Upper lobe of right lung (tissue), 1 donor: ENCODE measurements around the gene KCNK5. TPM values are rescaled to one million over a fixed set of nuclear protein-coding genes. Genes with fewer than 3 reads are reported as not detected.

Experiments
- ATAC-seq: fragments of 200-7000 bp; cut with Tn5 transposase; one replicate; pipeline ENCODE4 v1.9.1; 2020; ENCODE audit warnings: mild to moderate bottlenecking, moderate library complexity
- DNase-seq: peaks from one replicate; pipeline ENCODE4 v3.0.0-alpha.2; 2020
- H3K27ac ChIP-seq: fragments of 200-600 bp; one replicate; pipeline ENCODE4 v1.8.0; 2022
- H3K27me3 ChIP-seq: fragments of 200-600 bp; one replicate; pipeline ENCODE4 v1.8.0; 2022; ENCODE audit warnings: mild to moderate bottlenecking
- H3K36me3 ChIP-seq: fragments of 200-600 bp; one replicate; pipeline ENCODE4 v1.8.0; 2022
- H3K4me1 ChIP-seq: fragments of 200-600 bp; one replicate; pipeline ENCODE4 v1.8.0; 2022
- H3K4me3 ChIP-seq: fragments of 200-600 bp; one replicate; pipeline ENCODE4 v1.8.0; 2022; ENCODE audit warnings: mild to moderate bottlenecking
- H3K9me3 ChIP-seq: fragments of 200-600 bp; one replicate; pipeline ENCODE4 v1.8.0; 2022
- intact Hi-C: fragments of 100-400 bp; cut with DNase I; formaldehyde crosslinking; loops from one replicate; pipeline ENCODE4 v1.11.0; 2022
- total RNA-seq: library from RNA; stranded (reverse); fragmentation: NEBNext Ultra II Directional; extraction: Animal tissue kit (Norgen Biotek cat#: 25700); gene quantifications from one replicate; pipeline ENCODE4 v1.2.1, GENCODE V29; 2021
- TF ChIP-seq, protein P1 (sequence below): fragments of 200-600 bp; IDR thresholded peaks from one replicate; pipeline ENCODE4 v1.8.0; 2022; ENCODE audit warnings: antibody characterized with exemption
- donor health status: DM: no; HTN: yes; CAD: no; lungs with severe emphysema.

KCNK5 gene
- total RNA-seq, 1 donor from 2014 or later = 10.0 TPM

DNA sequence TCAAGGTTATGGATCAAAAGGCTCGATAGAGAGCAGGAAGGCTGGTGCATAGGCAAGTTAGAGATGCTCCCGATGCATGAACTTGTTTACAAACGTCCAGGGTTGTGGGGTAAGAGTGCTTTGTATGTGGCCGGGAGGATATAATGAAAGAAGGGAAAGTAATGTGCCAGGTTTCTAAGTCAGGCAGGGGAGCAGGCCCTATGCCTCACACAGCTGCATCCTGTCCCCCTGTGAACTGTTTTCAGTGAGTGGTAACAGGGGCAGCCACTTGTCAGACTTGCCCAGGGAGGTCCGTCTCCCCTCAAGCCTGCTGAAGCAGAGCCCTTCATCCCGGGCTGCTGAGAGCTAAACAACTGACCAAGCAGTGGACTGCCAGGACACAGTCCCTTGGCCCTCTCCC is 19.4 kb downstream of the KCNK5 start:
- Histone ChIP-seq H3K9me3 (no peaks in the 10 kb centered on the region), H3K36me3 (no peaks in the 10 kb centered on the region), H3K4me3 (no peak overlapping the region), H3K4me1 (peaks cover 61% of the 10 kb centered on the region), H3K27ac (no peak overlapping the region), H3K27me3 (no peaks in the 10 kb centered on the region)
- no peak for DNase-seq
- intact Hi-C loops = no loop called here
- no peak for ATAC-seq
- TF ChIP-seq, protein P1, sequence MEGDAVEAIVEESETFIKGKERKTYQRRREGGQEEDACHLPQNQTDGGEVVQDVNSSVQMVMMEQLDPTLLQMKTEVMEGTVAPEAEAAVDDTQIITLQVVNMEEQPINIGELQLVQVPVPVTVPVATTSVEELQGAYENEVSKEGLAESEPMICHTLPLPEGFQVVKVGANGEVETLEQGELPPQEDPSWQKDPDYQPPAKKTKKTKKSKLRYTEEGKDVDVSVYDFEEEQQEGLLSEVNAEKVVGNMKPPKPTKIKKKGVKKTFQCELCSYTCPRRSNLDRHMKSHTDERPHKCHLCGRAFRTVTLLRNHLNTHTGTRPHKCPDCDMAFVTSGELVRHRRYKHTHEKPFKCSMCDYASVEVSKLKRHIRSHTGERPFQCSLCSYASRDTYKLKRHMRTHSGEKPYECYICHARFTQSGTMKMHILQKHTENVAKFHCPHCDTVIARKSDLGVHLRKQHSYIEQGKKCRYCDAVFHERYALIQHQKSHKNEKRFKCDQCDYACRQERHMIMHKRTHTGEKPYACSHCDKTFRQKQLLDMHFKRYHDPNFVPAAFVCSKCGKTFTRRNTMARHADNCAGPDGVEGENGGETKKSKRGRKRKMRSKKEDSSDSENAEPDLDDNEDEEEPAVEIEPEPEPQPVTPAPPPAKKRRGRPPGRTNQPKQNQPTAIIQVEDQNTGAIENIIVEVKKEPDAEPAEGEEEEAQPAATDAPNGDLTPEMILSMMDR = no peak

DNA sequence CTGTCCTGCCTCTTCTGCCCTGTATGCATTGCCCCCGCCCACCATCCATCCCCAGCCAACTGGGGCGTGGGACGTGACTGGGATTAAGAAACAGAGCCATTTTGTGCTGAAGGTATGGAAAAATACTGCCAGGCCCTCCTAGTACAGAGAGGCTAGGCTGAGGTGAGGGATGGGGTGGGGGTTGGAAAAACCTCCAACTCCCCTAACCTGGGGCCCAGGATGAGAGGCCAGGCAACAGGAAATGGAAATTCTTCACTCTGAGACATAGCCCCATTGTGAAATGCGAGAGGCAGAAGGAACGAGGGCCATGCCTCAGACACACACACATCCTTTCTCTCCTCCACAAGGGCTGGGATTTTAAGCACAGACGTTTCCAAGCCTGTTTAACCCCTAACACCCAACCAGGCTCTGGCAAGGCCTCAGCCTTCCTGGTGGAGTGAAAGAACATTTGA is 19.9 kb downstream of the KCNK5 start:
- peaks cover 66% of the 10 kb centered on the region for H3K4me1 ChIP-seq
- H3K27ac ChIP-seq = no peak overlapping the region
- no peaks in the 10 kb centered on the region for H3K27me3 ChIP-seq
- H3K36me3 ChIP-seq = no peaks in the 10 kb centered on the region
- H3K9me3 ChIP-seq = no peaks in the 10 kb centered on the region
- ATAC-seq (no peak), DNase-seq (no peak)
- no peak overlapping the region for H3K4me3 ChIP-seq
- intact Hi-C loops = no loop called here
- TF ChIP-seq, protein P1 = no peak

DNA sequence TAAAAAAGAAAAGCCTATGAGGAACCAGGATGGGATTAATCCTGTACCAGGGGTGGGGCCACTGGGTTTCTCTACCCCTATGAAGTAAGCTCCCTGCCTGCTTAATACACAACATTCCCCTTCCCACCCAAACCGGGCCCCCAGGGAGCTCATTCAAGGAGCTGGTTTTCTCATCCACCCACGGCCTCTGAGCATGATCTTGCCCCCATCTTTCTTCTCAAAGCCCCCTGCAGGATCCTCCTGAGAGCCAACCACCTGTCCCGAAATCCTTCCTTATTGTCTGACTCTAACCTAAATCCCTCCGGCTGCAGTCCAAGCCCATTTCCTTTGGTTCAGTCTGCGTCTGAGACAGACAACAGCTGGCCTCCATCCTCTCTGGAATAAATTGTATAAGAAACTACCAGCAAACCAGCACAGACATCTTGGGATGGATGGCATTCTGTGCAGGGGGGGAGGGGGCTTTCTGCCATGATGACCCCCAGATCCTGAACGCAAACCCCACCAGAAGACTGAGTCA is 21.0 kb downstream of the KCNK5 start:
- no peak overlapping the region for H3K4me3 ChIP-seq
- ATAC-seq = no peak
- H3K9me3 ChIP-seq = no peaks in the 10 kb centered on the region
- intact Hi-C loops = no loop called here
- peaks cover 68% of the 10 kb centered on the region for H3K4me1 ChIP-seq
- H3K27ac ChIP-seq = no peak overlapping the region
- no peaks in the 10 kb centered on the region for H3K36me3 ChIP-seq
- TF ChIP-seq, protein P1 = no peak
- DNase-seq = no peak
- no peaks in the 10 kb centered on the region for H3K27me3 ChIP-seq

DNA sequence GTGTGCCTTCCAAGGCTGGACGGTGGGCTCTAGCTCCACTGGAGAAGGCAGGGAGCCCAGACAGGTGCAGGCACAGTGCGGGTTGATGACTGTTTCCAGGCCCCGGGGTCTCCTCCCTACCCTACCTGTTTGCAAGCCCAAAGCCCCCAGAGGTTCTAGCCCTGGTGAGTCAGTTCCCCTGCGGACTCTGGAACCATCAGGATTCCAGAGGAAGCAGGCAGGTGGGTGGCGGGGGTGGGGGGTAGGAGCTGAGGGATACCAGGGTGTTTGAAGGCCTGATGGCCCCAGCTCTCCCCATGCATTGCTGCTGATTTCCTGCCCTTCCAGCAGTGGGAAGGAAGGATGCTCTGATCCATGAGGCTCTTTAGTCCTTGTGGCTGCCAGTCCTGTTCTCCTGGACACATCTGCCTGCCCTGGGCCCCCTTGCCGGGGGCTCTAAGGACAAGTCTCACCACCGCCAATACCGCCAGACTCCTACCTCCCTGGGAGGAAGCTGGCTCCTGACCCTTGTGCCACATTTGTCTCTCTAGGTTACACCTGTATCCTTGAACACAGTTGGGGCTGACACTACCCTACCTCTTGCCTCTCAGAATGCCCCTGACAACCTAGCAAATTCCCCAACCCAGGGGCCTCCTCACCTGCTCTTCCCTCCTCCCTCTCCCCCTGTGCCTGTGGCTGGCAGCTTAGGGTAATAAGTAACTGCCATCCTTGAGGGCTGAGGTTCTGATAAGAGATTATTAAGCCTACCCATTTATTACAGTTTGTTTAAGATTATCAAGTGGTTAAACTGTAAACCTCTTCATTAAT is 21.7 kb downstream of the KCNK5 start:
- Histone ChIP-seq H3K27me3 (no peaks in the 10 kb centered on the region), H3K9me3 (no peaks in the 10 kb centered on the region), H3K27ac (no peak overlapping the region), H3K4me3 (no peak overlapping the region), H3K4me1 (peaks cover 66% of the 10 kb centered on the region), H3K36me3 (no peaks in the 10 kb centered on the region)
- intact Hi-C loops = no loop called here
- no peak for DNase-seq
- TF ChIP-seq, protein P1 = no peak
- ATAC-seq = no peak

DNA sequence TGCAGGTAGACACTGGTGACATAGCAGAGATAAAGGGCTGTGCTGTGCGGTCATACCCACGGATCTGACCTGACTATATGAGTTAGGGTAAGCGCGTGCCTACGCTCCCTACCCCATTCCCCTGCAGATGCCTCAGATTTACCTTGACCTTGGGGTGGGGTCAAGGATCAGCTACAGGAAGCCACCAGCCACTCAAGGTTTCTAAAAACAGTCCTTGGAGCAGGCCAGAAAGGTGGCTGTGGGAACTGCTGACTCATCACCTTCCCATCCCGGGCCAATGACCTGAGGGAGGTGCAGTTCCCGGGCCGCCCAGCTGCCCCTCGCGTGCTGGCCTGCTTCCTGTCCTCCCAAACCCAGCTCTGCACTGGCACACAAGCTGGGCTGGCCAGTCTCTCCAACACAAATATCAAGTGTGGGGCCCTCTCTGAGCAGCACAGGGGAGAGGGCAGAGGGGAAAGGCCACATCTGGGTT is 23.0 kb downstream of the KCNK5 start:
- ATAC-seq (peak; percentile 58), DNase-seq (peak; percentile 81)
- peak overlapping the region; percentile 60 for H3K27ac ChIP-seq

More for the DNA sequence above, 23.0 kb downstream of the KCNK5 start:
- H3K4me1 ChIP-seq = peaks cover 66% of the 10 kb centered on the region
- intact Hi-C loops = no loop called here
- H3K9me3 ChIP-seq = no peaks in the 10 kb centered on the region
- H3K36me3 ChIP-seq = no peaks in the 10 kb centered on the region
- TF ChIP-seq, protein P1 = no peak
- no peak overlapping the region for H3K4me3 ChIP-seq
- no peaks in the 10 kb centered on the region for H3K27me3 ChIP-seq
